ENCODE results near the gene RHOG.

RHOG gene

DNA sequence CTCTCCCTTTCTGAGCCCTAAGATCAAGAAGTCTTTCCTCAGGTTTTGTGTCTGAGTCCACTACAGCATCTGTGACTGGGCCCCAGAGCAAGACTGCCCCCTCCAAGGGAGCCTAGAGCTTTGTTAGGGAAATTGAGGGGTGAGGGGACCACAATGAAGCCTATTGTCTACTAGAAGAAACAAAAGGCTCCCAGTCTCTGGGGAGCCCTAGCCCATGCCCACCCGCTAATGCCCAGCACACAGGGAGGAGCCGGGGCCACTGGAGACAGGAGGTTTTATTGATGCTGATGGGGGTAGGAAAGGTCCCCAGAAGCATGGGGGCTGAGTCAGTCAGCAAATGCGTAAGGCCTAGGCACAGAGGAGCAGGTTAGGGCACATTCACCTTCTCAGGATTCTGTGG, 14.0 kb downstream of the RHOG start:
- DNase-seq = no peak
- H3K36me3 ChIP-seq (ENCODE audit: control insufficient read depth, insufficient read depth, low read length) = peaks cover 47% of the 10 kb centered on the region
- no peaks in the 10 kb centered on the region for H3K27me3 ChIP-seq (replicated peaks; ENCODE audit: control insufficient read depth, insufficient read depth, low read length, poor library complexity, severe bottlenecking)
- H3K27ac ChIP-seq (ENCODE audit: insufficient read depth, low read length, poor library complexity, severe bottlenecking) = no peak overlapping the region
- no peaks in the 10 kb centered on the region for H3K9me3 ChIP-seq (ENCODE audit: control insufficient read depth, low read length)
- no peak overlapping the region for H3K4me3 ChIP-seq (ENCODE audit: insufficient read depth, low read depth, low read length, poor library complexity, severe bottlenecking)
- H3K4me1 ChIP-seq (ENCODE audit: control insufficient read depth, insufficient read depth, low read length, poor library complexity, severe bottlenecking) = peaks cover 12% of the 10 kb centered on the region

DNA sequence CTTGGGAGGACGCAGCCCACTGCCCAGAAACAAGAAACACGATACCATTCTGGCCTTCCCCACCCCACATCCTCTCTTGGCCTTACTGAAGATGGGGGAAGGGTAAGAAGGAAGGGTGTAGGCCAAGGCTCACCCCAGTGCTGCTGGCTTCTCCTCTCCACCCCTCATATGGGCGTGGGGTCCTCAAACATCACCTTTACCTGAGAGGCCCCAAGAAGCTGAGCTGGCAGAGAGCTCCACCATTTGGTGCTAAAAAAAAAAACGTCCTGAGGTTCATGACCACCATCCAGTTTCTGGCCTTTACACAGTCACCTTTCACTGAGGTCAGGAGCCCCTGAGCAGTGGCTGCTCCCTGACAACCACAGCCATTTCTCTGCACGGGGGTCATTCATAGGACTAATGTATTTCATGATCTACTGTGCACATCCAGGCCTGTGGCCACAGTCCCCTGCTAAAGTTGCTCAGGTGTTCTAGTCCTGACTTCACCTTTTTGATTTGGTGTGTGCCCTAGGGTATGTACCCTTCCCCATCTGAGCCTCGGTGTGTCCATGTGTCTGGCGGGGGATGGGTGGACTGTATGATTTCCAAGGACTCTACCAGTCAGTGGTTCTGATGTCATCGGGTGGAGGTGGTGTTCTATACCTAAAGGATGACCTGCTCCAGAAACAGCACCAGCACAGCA, 15.1 kb downstream of the RHOG start:
- Histone ChIP-seq H3K4me3 (ENCODE audit: insufficient read depth, low read depth, low read length, poor library complexity, severe bottlenecking) (no peak overlapping the region), H3K4me1 (ENCODE audit: control insufficient read depth, insufficient read depth, low read length, poor library complexity, severe bottlenecking) (peaks cover under 1% of the 10 kb centered on the region), H3K36me3 (ENCODE audit: control insufficient read depth, insufficient read depth, low read length) (peaks cover 36% of the 10 kb centered on the region), H3K9me3 (ENCODE audit: control insufficient read depth, low read length) (no peaks in the 10 kb centered on the region), H3K27me3 (replicated peaks; ENCODE audit: control insufficient read depth, insufficient read depth, low read length, poor library complexity, severe bottlenecking) (no peaks in the 10 kb centered on the region), H3K27ac (ENCODE audit: insufficient read depth, low read length, poor library complexity, severe bottlenecking) (peak overlapping the region; percentile 39)
- DNase-seq = no peak

DNA sequence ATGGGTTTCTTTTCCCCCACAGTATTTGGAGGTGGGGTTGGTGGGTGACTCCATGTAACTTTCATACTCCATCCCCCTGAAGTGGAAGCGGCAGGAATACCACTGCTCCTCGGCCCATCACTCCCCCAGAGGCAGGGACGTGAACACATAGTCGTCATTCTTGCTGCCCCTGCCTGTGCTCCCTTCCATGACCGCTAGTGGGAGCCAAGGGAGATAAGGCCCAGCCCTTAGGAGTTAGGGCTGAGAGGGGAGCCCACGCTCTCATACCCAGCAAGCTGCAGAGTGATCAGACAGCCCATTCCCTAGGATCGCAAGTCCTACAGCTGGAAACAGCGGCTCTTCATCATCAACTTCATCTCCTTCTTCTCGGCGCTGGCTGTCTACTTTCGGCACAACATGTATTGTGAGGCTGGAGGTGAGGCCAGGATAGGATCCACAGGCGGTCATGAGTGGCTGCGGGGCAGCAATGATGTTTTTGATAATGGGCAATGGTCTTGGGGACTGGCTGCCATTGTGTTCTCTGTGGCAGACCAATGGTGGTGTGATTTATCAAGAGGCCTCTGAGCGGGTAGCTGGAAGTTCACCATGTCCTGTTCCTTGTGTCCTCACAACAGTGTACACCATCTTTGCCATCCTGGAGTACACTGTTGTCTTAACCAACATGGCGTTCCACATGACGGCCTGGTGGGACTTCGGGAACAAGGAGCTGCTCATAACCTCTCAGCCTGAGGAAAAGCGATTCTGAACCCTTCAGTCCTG, 15.9 kb downstream of the RHOG start:
- H3K27me3 ChIP-seq (replicated peaks; ENCODE audit: control insufficient read depth, insufficient read depth, low read length, poor library complexity, severe bottlenecking) = no peaks in the 10 kb centered on the region
- peaks cover 29% of the 10 kb centered on the region for H3K36me3 ChIP-seq (ENCODE audit: control insufficient read depth, insufficient read depth, low read length)
- peak; percentile 58 to 72 (median 66) for DNase-seq
- peak overlapping the region; percentile 39 for H3K27ac ChIP-seq (ENCODE audit: insufficient read depth, low read length, poor library complexity, severe bottlenecking)
- no peaks in the 10 kb centered on the region for H3K4me1 ChIP-seq (ENCODE audit: control insufficient read depth, insufficient read depth, low read length, poor library complexity, severe bottlenecking)
- no peak overlapping the region for H3K4me3 ChIP-seq (ENCODE audit: insufficient read depth, low read depth, low read length, poor library complexity, severe bottlenecking)
- H3K9me3 ChIP-seq (ENCODE audit: control insufficient read depth, low read length) = no peaks in the 10 kb centered on the region

DNA sequence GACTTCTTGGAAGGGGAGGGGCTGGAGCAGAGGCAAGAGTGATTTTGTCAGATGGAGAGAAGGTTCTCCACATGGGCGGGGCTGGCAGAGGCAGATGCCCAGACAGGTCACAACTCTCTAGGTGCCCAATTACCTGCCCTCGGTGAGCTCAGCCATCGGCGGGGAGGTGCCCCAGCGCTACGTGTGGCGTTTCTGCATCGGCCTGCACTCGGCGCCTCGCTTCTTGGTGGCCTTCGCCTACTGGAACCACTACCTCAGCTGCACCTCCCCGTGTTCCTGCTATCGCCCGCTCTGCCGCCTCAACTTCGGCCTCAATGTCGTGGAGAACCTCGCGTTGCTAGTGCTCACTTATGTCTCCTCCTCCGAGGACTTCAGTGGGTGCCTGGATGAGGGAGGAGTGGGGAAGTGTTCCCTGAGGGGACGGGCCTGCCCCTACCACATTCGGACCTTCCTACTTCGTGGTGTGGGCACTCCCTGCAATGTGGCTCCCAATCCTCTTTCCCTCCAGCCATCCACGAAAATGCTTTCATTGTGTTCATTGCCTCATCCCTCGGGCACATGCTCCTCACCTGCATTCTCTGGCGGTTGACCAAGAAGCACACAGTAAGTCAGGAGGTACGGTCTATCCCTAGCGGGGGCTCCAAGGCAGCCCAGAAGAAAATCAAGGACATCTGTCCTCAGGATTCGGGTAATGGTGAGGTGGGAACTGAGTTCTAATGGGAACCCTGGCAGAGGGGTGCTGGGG, 16.8 kb downstream of the RHOG start:
- DNase-seq = no peak
- no peaks in the 10 kb centered on the region for H3K4me1 ChIP-seq (ENCODE audit: control insufficient read depth, insufficient read depth, low read length, poor library complexity, severe bottlenecking)
- H3K27me3 ChIP-seq (replicated peaks; ENCODE audit: control insufficient read depth, insufficient read depth, low read length, poor library complexity, severe bottlenecking) = no peaks in the 10 kb centered on the region
- H3K9me3 ChIP-seq (ENCODE audit: control insufficient read depth, low read length) = no peaks in the 10 kb centered on the region
- peaks cover 24% of the 10 kb centered on the region for H3K36me3 ChIP-seq (ENCODE audit: control insufficient read depth, insufficient read depth, low read length)
- no peak overlapping the region for H3K27ac ChIP-seq (ENCODE audit: insufficient read depth, low read length, poor library complexity, severe bottlenecking)
- H3K4me3 ChIP-seq (ENCODE audit: insufficient read depth, low read depth, low read length, poor library complexity, severe bottlenecking) = no peak overlapping the region

DNA sequence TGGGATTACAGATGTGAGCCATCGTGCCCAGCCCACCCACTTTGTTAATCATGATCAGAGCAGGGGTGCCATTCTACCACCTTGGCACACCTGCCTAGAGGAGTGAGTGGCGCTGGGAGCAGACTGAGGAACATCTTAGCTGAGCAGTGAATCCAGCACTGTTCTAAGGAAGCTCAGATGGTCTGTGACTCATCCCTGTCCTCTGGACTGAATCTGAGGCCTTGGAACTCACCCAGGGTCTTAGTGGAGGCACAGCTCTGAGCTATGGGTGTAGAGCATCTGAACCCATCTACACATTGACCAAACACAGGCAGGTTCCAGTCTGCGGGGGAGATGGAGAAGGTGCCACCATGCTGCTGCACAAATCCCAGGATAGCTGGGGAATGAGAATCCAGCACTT, 17.5 kb downstream of the RHOG start:
- peaks cover 24% of the 10 kb centered on the region for H3K36me3 ChIP-seq (ENCODE audit: control insufficient read depth, insufficient read depth, low read length)
- H3K4me3 ChIP-seq (ENCODE audit: insufficient read depth, low read depth, low read length, poor library complexity, severe bottlenecking) = no peak overlapping the region
- H3K4me1 ChIP-seq (ENCODE audit: control insufficient read depth, insufficient read depth, low read length, poor library complexity, severe bottlenecking) = no peaks in the 10 kb centered on the region
- no peaks in the 10 kb centered on the region for H3K27me3 ChIP-seq (replicated peaks; ENCODE audit: control insufficient read depth, insufficient read depth, low read length, poor library complexity, severe bottlenecking)
- H3K9me3 ChIP-seq (ENCODE audit: control insufficient read depth, low read length) = no peaks in the 10 kb centered on the region
- DNase-seq = no peak
- no peak overlapping the region for H3K27ac ChIP-seq (ENCODE audit: insufficient read depth, low read length, poor library complexity, severe bottlenecking)

DNA sequence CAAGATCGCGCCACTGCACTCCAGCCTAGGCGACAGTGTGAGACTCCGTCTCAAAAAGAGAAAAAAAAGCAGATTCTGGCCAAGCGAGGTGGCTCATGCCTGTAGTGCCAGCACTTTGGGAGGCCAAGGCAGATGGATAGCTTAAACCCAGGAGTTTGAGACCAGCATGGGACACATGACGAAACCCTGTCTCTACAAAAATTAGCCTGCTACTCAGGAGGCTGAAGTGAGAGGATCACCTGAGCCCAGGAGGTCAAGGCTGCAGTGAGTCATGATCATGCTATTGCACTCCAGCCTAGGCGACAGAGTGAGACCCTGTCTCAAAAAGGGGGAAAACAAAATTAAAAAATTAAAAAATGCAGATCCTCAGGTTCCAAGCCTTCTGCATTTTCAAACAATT, 18.4 kb downstream of the RHOG start:
- Histone ChIP-seq H3K36me3 (ENCODE audit: control insufficient read depth, insufficient read depth, low read length) (peaks cover 16% of the 10 kb centered on the region), H3K4me1 (ENCODE audit: control insufficient read depth, insufficient read depth, low read length, poor library complexity, severe bottlenecking) (no peaks in the 10 kb centered on the region), H3K27ac (ENCODE audit: insufficient read depth, low read length, poor library complexity, severe bottlenecking) (no peak overlapping the region), H3K9me3 (ENCODE audit: control insufficient read depth, low read length) (no peaks in the 10 kb centered on the region), H3K4me3 (ENCODE audit: insufficient read depth, low read depth, low read length, poor library complexity, severe bottlenecking) (no peak overlapping the region), H3K27me3 (replicated peaks; ENCODE audit: control insufficient read depth, insufficient read depth, low read length, poor library complexity, severe bottlenecking) (no peaks in the 10 kb centered on the region)
- no peak for DNase-seq

DNA sequence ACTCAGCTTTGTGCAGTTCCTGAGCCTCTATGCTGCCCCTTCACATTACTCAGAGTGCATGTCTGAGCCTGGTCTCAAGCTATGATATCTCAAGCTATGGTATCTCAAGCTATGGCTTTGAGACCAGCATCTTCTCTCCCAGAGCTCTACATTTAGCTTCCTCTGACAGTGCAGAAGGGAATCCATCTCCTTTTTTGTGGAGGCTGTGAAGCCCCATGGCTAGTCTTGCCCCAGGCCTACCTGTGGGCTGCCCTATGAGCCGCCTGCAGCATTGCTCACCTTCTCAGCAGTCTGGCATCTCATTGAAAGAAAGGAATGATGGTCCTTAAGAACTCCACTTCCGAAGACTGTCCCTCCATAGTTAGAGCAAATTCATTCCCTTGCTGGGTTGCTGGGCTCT, 19.8 kb downstream of the RHOG start:
- Histone ChIP-seq H3K4me3 (ENCODE audit: insufficient read depth, low read depth, low read length, poor library complexity, severe bottlenecking) (no peak overlapping the region), H3K4me1 (ENCODE audit: control insufficient read depth, insufficient read depth, low read length, poor library complexity, severe bottlenecking) (no peaks in the 10 kb centered on the region), H3K9me3 (ENCODE audit: control insufficient read depth, low read length) (no peaks in the 10 kb centered on the region), H3K27me3 (replicated peaks; ENCODE audit: control insufficient read depth, insufficient read depth, low read length, poor library complexity, severe bottlenecking) (no peaks in the 10 kb centered on the region), H3K27ac (ENCODE audit: insufficient read depth, low read length, poor library complexity, severe bottlenecking) (no peak overlapping the region), H3K36me3 (ENCODE audit: control insufficient read depth, insufficient read depth, low read length) (peaks cover 3% of the 10 kb centered on the region)
- no peak for DNase-seq

DNA sequence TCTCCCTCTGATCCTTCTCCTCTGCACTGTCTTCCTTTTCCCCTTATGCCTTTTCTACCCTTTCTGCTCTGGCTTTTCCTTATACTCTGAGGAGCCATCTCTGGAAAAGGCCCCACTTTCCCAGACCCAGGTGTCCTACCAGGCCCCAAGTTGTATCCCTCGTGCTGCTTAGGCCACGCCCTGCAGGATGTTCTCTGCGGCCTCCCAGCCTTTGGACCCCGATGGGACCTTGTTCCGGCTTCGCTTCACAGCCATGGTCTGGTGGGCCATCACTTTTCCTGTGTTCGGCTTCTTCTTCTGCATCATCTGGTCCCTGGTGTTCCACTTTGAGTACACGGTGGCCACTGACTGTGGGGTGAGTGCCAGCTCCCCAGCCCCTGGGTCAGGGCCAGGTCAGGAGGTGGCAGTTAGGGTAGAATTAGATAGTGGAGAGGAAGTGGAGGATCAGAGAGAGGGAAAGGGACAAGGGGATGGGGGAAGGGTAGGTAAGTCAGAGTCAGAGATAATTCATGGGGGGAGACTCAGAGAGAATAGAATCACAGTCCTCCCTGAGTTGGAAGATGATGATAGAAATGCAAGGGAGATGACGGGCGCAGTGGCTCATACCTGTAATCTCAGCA, 23.5 kb downstream of the RHOG start:
- Histone ChIP-seq H3K4me3 (ENCODE audit: insufficient read depth, low read depth, low read length, poor library complexity, severe bottlenecking) (no peak overlapping the region), H3K4me1 (ENCODE audit: control insufficient read depth, insufficient read depth, low read length, poor library complexity, severe bottlenecking) (no peaks in the 10 kb centered on the region), H3K9me3 (ENCODE audit: control insufficient read depth, low read length) (no peaks in the 10 kb centered on the region), H3K27me3 (replicated peaks; ENCODE audit: control insufficient read depth, insufficient read depth, low read length, poor library complexity, severe bottlenecking) (no peaks in the 10 kb centered on the region), H3K36me3 (ENCODE audit: control insufficient read depth, insufficient read depth, low read length) (no peaks in the 10 kb centered on the region), H3K27ac (ENCODE audit: insufficient read depth, low read length, poor library complexity, severe bottlenecking) (no peak overlapping the region)
- no peak for DNase-seq

DNA sequence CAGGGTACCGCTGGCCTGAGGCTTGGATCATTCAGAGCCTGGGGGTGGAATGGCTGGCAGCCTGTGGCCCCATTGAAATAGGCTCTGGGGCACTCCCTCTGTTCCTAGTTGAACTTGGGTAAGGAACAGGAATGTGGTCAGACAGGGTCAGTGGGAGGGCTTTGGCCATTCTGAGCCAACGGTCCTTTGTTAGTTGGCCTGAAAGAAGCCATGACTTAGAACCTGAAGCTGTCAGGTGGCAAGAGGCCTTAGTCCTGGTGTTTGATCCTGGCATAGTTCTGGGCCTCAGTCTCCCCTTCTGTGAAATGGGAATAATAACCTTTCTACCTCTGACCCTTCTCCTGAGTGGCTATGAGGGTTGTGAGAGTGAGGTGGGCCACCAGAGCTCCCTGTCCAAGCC, 24.1 kb downstream of the RHOG start:
- H3K4me3 ChIP-seq (ENCODE audit: insufficient read depth, low read depth, low read length, poor library complexity, severe bottlenecking) = no peak overlapping the region
- DNase-seq = no peak

More for the DNA sequence above, 24.1 kb downstream of the RHOG start:
- Histone ChIP-seq H3K27me3 (replicated peaks; ENCODE audit: control insufficient read depth, insufficient read depth, low read length, poor library complexity, severe bottlenecking) (no peaks in the 10 kb centered on the region), H3K36me3 (ENCODE audit: control insufficient read depth, insufficient read depth, low read length) (no peaks in the 10 kb centered on the region), H3K9me3 (ENCODE audit: control insufficient read depth, low read length) (no peaks in the 10 kb centered on the region), H3K27ac (ENCODE audit: insufficient read depth, low read length, poor library complexity, severe bottlenecking) (no peak overlapping the region), H3K4me1 (ENCODE audit: control insufficient read depth, insufficient read depth, low read length, poor library complexity, severe bottlenecking) (no peaks in the 10 kb centered on the region)

Measured in effector memory CD4-positive, alpha-beta T cell (primary cell).